ENCODE measurements around the gene R3HDM4.

- TF ChIP-seq CTCF (IDR thresholded peaks at IDR 0.05) (no peak), ZFX (IDR thresholded peaks at IDR 0.05; ENCODE audit: borderline replicate concordance) (no peak)
Measured at GRCh38 chr19:869245-870177, 43.5 kb downstream of the R3HDM4 start.

Measured in 22Rv1 (cell line).